GM21360 (cell line): ENCODE data around the gene PCNX2.

ENCODE experiments used
- ATAC-seq: cut with Tn5 transposase; IDR thresholded peaks from one replicate; pipeline ENCODE4 v1.9.1; 2021; ENCODE audit warnings: mild to moderate bottlenecking, moderate library complexity; ENCODE audit not compliant: unreplicated experiment

The PCNX2 gene

DNA sequence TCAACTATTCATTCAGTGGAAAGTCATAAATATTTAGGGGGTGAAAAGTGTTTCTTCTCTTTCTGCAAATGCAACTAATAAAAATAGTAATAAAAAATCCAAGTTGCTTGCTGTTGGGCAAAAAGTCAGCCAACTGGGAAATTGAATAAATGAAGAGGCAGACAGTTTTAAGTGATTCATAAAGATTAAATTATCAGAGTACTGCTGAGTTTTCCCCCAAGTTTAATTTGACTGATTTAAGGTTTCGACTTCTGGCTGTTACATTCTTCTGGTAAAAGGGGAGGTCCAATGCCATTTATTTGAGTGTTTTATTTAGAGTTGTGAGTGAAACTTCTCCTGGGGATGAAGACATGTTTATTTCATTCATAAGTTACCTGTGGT lies 219.6 kb downstream of the PCNX2 start:
- ATAC-seq: no peak

DNA sequence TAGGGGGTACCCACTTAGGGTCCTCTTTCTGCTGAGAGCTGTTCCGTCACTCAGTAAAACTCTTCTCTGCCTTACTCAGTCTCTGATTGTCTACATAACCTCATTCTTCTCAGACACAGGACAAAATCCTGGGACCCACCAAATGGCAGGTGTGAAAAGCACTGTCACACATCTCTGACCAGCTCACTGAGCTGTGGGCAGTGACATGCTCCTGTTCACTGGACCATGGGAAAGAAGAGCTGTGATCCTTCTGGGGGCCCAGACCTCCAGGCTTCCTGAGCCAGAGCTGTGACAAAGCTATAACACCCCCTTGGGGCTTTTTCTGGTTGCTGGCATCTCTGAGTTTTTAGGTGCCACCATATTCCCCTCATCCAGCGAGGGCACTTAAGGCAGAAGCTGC lies 229.4 kb downstream of the PCNX2 start:
- ATAC-seq: no peak

DNA sequence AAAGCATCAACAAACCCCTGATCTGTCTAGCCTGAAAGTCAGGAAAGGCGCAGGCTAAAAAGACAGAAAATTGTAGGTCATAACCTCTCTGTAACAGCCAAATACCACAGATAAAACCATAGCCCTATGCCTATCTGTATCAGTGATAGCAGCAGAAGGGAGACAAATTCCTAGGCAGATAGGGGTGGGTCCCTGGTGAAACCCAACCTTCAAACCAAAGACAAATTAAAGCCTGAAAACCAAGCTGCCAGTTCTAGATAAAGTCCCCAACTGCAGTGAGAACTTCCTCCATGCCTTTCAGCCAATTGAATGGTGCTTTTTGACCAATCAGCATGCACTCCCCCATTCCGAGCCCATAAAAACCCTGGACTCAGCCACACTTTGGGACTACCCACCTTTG lies 229.8 kb downstream of the PCNX2 start:
- no peak for ATAC-seq

DNA sequence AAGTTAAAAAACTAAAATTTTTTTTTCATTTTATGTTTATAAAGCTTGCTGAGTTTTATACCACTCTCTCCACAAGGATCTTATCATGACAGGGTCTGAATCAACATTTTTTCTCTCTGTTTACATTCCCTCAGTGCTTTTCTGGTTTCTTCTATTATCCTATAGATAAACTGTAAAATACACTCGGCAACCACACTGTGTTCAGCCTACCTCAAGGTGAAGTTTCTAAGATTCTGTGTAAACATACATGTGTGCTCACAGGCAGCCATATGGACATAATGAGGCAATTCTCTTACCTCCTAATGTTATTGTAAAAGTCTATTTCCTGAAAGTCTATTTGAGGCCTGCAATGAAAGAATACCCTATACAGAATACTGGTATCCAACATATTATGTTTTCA lies 230.5 kb downstream of the PCNX2 start:
- no peak for ATAC-seq

DNA sequence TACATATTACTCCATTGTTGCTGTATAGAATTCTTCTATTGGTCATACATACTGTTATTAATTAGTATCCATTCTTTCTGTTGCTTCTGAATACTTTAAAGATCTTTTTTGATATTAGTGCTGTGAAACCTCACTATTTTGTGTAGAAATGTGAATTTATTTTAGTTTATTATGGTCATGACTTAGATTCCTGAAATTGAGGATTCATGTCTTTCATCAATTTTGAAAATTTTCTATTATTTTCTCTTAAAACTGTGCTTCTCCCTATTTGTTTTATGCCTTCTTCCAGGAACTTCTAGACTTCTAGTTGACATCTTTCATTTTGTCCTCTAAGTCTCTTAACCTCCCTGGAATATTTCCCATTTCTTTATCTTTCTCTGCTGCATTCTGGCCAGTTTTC lies 232.1 kb downstream of the PCNX2 start:
- no peak for ATAC-seq

DNA sequence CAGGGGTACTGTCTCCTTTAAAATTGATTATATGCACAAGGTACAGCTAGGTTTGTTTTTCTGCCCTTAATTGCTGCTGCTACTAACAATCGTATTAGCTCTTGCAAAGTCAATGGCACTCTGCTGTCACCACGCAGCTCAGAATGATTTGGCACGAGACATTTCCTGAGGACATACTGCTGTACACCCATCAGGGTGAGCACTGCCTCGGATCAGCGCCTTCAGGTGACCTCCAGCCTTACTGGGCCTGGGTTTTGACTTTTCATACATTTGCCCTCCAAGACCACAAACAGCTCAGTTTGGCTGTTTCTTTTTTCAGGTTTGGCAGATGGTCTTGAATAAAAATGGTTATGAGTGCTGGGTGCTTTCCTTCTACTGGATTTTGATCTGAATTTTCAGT lies 234.3 kb downstream of the PCNX2 start:
- ATAC-seq: no peak

DNA sequence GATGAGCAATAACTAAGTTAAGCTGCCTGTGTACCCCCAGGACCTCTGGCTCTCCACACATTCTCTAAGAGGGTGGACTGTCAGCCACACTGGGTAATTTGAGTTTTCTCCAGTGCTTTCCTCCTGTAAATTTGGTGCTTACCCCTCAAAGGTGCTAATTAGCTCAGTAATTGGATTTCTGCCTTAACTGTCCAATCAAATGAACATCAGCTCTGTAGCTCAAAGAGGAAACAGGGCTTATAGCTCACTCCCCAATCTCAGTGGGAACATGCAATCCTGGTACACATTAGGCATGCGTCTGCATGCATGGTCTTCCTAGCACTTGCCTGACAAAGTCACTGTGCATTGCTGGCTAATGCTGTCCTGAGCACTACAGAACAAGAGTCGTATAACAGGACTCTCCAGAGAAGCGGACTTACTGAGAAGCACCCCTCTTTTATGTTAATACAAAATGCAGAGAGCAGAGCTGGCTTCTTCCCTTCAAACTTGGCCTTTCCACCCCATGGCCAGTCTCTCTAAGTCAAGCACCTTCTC lies 235.0 kb downstream of the PCNX2 start:
- ATAC-seq: no peak

DNA sequence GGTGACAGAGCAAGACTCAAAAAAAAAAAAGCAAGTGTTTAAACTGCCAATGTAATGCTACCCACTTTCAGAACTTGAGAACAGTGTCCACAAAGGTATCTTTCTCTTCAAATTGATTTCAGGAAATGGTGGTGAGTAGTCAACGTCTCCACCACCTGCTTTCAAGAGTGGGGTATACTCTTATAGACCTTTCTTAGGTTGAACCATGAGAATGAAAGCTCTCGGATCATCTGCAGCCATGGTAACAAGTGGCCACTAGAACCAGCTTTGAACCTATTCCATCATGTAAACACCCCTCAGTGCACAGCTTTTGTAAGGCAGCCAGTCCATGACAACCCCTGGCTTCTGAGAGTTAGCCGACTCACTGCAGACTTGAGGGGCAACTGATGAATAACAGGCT lies 237.7 kb downstream of the PCNX2 start:
- no peak for ATAC-seq

DNA sequence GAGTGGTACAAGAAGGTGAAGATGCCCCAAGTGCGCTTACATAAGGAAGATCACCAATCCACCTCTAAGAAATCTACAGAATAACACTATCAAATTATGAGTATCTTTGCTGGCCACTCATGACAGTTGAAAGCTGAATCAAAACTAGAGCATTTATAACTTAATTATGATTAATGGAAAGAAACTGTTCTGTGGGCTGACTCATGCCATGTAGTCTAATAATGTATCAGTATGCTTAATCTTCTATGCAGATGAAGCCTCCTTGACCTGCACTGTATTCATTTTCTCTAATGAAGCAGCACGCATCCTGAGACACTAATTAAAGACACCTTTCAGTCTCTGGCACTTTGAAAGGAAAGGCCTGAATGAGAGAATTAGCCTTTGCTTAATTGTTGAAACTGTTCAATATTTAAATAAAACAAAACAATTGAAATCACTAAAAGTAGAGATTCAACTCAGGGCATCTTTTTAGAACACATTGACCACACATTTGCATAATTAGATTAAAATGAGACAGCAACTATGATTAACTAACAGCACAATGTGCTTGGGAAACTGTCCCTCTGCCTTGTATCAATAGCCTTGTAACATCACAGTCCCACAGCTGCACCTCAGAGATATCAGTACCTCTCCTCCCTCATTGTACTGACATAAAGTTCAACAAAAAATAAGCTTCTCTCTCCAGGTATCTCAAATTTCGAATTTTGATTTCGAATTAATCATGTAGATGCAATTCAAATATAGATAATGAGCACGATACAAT lies 239.5 kb downstream of the PCNX2 start:
- ATAC-seq: no peak

DNA sequence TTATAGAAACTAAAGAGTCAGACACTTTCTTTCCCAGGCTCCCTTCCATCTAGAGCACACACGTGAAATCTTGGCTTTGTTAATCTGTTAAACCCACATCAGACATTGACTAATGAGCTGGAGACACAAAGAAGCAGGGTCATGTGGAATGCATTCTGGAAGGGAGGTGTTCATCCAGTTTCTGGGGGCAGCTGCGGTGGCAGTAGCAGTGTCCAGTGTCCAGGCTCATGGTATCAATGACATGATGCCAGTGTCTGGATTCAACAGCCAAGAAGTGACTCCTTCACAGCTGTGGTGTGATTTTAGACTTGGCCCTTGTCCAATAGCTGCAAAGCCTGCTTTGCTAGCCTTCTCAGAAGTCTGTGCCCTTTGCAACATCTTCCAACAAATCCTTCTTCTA lies 249.9 kb downstream of the PCNX2 start:
- ATAC-seq: no peak

DNA sequence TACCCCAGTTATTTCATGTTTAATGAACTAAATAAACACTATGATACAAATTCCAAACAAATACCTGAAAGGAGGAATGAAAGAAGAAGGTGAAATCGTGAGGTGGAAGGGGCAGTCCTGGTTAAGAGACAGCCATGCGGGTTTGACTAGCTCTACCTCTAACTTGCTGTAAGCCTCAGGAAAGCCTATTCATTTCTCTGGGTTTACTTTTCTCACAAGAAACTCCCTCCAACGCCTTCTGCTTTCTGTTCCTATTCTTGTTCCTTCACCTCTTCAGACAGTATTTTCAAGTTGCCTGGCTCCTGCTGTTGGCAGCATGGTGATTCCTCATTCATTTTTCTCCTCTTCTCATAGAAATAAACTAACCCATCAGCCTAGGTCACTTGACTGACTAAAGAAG lies 252.7 kb downstream of the PCNX2 start:
- no peak for ATAC-seq

DNA sequence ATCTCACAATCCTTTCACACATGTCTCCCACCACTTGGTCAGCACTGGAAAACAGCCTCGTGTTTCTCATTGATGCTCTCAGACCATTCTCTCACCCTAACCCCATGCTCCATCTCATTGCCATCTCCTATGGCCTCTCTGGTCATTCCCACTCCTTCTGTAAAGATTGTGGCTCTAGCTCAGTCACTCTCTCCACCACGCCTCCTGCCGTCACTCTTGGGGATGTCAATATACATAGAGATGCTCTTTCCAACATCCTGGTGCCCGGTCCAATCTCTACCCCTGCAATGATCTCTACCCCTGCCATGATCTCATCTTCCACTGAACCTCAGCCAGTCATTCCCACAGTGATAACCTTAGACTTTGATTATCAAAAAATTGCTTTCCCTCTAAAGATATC lies 255.0 kb downstream of the PCNX2 start:
- ATAC-seq: no peak

DNA sequence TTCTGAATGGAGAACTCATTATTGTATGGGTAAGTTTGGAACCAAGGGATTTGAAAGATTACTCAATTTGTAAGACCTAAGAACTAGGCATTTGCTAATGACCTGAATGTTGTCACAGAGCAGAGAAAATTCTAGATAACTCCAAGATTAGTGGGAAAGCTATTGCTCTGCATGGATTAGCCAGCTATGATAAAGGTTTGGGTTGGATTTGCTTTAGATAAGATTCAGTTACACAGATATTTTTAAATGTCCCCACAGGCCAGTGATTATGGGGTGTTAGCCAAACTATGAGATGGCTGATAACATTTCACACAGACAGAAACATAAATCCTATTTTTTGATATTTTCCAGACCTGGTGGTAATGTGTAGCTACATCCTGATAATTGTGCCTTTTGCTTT lies 256.9 kb downstream of the PCNX2 start:
- no peak for ATAC-seq

DNA sequence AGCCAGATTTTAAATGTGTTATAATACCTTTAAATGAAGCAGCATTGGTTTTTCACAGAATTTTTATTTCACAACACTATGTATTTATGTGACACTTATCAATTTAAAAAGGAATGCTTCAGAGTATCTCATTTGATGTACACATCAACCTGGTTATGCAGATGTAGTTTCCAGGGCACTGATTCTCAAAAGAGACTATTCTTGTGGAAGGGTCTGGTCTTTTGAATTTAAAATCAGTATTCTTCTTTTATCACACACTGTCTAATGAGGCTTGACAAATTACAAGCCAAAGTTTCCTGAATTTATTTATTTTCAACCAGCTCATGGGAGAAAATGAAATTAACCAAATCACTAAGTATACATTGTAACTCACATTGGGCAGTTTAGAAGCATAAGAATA lies 257.7 kb downstream of the PCNX2 start:
- ATAC-seq: no peak

DNA sequence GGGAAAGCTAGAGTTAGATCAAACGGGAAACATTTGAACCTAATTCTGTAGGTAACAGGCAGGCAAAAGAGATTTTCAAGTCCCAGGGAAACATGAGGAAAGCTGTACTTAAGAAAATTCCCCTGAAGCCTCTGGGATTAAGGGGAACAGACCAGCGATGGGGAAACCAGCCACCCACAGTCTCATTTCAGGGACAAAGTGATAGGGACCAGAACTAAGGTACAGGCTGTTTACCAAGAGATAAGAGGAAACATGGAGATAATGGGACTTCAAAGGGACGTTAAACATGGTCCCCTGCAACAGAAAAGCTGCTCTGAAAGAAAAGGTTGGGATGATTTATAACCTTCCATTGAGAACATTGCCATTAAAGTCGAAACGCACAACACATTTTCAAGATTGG lies 260.7 kb downstream of the PCNX2 start:
- no peak for ATAC-seq

DNA sequence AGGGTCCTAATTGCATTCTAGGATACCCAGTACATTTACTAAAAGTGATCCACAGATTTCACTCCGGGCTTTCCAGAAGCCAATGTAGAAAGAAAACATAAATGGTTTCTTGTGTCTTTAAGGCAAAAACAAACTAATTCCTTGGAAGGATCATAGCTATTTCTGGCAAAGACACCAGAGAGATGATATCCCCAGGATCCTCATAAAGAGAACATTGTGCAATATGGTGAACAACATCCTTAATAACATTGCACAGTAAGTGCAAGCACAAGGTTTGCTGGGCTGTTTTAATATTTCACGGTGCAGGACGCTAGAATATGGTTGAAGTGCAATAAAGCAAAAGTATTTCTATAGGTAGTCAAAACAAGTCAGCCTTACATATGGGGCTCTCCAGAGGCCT lies 262.2 kb downstream of the PCNX2 start:
- no peak for ATAC-seq

DNA sequence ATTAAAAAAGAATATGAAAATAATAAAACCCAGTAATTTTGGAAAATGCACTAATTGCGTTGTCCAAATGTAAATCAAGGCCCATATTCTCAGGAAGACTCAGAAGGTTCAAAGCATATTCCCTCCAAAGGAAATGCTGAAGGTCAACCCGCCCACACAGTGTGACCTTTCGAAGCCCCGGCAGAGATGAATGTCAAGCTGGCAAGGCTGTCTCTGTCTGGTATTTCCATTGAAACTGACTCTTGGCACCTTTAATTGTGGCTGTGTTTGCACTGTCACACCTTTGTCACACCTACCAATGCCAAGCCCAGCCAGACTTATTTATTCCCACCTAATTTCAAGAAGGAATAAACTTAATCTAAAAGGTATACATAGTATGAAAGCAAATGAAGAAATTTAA lies 262.6 kb downstream of the PCNX2 start:
- no peak for ATAC-seq

DNA sequence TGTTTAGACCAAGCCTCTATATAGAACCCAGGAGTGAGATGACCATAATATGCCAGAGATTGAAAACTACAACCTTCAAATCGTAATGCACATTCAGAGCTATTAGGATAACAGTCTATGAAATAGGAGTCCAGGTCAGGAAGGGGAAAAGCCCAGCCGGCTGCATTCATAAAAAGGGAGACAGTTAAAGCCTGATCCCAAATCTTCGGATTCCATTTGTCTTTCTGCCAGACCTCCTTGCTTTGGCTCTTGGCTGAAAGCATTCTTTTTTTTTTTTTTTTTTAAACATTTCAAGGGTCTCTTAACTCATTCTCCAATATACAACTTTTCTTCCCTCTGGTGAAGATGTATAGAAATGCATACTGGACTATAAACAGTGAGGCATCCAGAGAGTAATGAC lies 264.0 kb downstream of the PCNX2 start:
- ATAC-seq: no peak

DNA sequence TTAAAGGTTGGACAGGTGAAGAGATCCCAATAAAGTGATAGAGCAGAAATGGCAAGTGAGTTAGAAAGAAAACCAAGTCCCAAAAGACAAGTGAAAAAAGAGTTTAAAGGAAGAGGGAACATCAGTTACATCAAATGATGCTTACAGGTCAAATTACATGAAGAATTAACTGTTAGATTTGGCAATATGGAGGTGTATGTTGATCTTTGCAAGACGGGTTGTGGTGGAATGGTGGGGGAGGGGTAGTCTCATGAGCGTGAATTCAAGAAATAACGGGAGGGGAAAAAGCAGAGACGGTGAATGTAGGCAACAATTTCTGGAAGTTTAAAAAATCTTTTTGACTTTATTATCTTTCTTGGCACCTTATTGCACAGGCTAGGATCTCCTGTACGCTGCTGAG lies 268.5 kb downstream of the PCNX2 start:
- ATAC-seq: no peak

DNA sequence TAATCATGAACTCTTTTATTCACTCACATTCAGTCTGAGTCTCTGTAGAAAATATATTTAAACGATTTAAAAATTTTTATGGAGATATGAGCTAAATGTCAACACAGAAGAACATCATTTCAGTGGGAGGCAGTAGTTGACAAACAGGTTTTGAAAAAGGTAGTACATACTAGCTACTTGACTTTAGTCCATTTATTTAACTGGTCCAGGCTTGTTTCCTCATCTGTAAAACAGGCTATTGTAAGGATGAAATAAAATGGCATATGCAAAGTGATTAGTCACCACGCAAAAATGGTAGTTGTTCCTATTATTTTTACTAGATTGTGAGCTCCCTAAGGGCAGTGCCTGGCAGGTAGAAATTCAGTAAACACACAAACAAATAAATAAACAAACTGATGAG lies 270.0 kb downstream of the PCNX2 start:
- no peak for ATAC-seq

DNA sequence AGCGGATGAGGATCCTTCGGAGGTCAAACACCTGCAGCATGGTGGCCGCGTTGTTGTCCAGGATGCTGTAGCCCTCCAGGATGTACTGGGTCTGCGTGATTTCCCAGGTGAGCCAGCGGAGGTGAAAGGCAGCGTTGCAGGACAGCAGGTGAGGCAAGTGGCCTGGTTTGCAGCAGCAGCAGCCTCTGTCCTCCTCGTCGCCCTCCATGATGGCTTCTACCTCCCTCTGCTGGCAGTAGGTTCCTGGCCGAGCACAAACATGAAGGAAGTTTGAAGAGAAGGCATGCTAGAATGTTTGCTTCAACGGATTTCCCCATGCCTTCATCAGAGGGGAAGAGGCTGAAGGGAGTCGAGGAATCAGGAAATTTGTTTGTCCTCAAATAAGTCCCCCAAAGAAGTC lies 270.4 kb downstream of the PCNX2 start:
- ATAC-seq: no peak

DNA sequence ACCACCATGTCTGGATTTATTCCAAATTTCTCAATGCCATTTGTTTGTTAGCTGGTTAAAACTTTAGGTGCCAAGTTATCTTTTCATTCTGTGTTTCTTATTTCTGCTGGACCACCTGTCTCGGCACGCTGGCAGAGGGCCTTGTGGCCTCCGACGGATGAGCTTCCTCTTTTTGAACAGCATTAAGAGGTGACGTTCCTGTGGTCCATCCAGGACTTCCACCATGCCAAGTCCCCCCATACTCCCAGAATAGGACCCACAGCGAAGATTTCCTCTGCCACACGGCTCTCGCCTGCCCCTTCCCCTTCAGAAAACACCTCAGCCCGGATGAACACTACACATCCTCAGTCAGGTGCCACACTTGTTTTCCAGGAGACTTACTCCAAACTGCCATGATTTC lies 271.3 kb downstream of the PCNX2 start:
- ATAC-seq: no peak

DNA sequence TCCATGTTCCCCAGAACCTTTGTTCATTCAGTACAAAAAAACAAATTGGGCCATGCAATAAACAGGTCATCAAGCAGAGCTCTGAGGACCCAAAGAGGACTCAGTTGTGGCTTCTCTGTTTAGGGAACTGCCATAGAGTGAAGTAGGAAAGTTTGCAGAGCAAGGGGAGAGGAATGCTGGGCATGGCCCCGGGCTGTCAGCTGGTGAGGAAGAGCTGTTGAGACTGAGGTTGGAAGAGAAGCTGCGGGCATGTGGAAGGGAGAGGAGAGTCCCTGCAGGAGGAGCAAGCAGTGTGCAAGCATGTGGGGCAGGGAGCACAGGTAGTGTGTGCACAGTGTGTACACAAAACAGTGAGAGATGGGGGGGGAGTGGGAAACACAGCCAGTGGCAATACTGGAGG lies 273.3 kb downstream of the PCNX2 start:
- no peak for ATAC-seq
